ACC112 (cell line): ENCODE measurements around the gene TMEM164.
A peak's percentile ranks its signal among the peaks of the same experiment; 100 is the strongest.

Experiments
- H2AFZ ChIP-seq: fragments of 200-600 bp; sonication (generic); one replicate; pipeline ENCODE4 v1.6.0; 2017; ENCODE audit warnings: antibody characterized with exemption, low read length; ENCODE audit not compliant: unreplicated experiment
- H3K27ac ChIP-seq: fragments of 200-600 bp; sonication (generic); 2 replicates; pipeline ENCODE4 v1.5.1; 2014; ENCODE audit warnings: low read depth, mild to moderate bottlenecking, antibody characterized with exemption, low read length, moderate library complexity
- H3K27me3 ChIP-seq: fragments of 200-600 bp; sonication (generic); 2 replicates; pipeline ENCODE4 v1.6.1; 2014; ENCODE audit warnings: mild to moderate bottlenecking, antibody characterized with exemption, low read length, moderate library complexity, mixed read lengths; ENCODE audit not compliant: insufficient read depth
- H3K36me3 ChIP-seq: fragments of 200-600 bp; sonication (generic); 2 replicates; pipeline ENCODE4 v1.6.1; 2016; ENCODE audit warnings: mild to moderate bottlenecking, antibody characterized with exemption, low read length, moderate library complexity, mixed read lengths; ENCODE audit not compliant: insufficient read depth
- H3K4me1 ChIP-seq: fragments of 200-600 bp; sonication (generic); one replicate; pipeline ENCODE4 v1.6.1; 2016; ENCODE audit warnings: low read length, mixed read lengths; ENCODE audit not compliant: insufficient read depth, unreplicated experiment, control insufficient read depth
- H3K4me3 ChIP-seq: fragments of 200-600 bp; sonication (generic); 2 replicates; pipeline ENCODE4 v1.5.1; 2014; ENCODE audit warnings: mild to moderate bottlenecking, low read depth, low read length
- H3K79me2 ChIP-seq: fragments of 200-600 bp; sonication (generic); one replicate; pipeline ENCODE4 v1.6.0; 2016; ENCODE audit warnings: low read length; ENCODE audit not compliant: control insufficient read depth, unreplicated experiment, insufficient read depth

TMEM164 gene

DNA sequence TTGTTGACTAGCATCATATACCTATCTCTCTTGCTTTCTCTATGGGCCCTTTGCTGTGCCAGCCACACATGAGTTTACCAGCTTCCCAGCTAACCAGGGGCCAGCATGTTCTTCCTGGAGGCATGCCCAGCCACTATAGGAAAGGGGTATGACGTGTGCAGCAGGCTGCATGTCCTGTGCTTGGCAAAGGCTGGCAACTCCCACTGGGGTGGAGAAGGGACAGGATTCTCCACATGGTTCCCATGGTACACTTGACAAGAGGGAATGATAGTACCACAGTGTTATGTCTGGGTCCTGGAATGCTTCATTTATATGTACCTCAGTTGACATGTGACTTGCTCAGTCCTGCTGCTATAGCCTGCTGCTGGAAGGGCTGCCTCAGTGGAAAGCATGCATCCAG lies 78.8 kb downstream of the TMEM164 start:
- H3K79me2 ChIP-seq = peaks cover 12% of the 10 kb centered on the region
- peak overlapping the region; percentile 0; the same call in 1 of the 2 replicates for H3K4me3 ChIP-seq
- peak overlapping the region; percentile 98 for H3K27ac ChIP-seq
- H2AFZ ChIP-seq = no peak overlapping the region
- no peaks in the 10 kb centered on the region for H3K27me3 ChIP-seq
- H3K4me1 ChIP-seq = peaks cover 51% of the 10 kb centered on the region
- H3K36me3 ChIP-seq = 0 out of 2 replicates have a peak, but pooled peaks cover 2% of the 10 kb centered on the region

GRCh38 chrX:110082161-110082560 lies 79.2 kb downstream of the TMEM164 start:
- no peaks in the 10 kb centered on the region for H3K27me3 ChIP-seq
- H3K36me3 ChIP-seq = no peaks in the 10 kb centered on the region
- H3K79me2 ChIP-seq = peaks cover 12% of the 10 kb centered on the region
- peak overlapping the region; percentile 45; the same call in 1 of the 2 replicates for H3K4me3 ChIP-seq
- peak overlapping the region; percentile 98 for H3K27ac ChIP-seq
- peaks cover 52% of the 10 kb centered on the region for H3K4me1 ChIP-seq
- H2AFZ ChIP-seq = no peak overlapping the region

- H3K4me3 ChIP-seq = peak overlapping the region; percentile 39; the same call in 1 of the 2 replicates
- H3K36me3 ChIP-seq = no peaks in the 10 kb centered on the region
- no peaks in the 10 kb centered on the region for H3K27me3 ChIP-seq
- H3K27ac ChIP-seq = peak overlapping the region; percentile 100
- H2AFZ ChIP-seq = no peak overlapping the region
- H3K4me1 ChIP-seq = peaks cover 67% of the 10 kb centered on the region
- peaks cover 21% of the 10 kb centered on the region for H3K79me2 ChIP-seq
These were observed 83.4 kb downstream of the TMEM164 start for GRCh38 chrX:110086162-110086915.

DNA sequence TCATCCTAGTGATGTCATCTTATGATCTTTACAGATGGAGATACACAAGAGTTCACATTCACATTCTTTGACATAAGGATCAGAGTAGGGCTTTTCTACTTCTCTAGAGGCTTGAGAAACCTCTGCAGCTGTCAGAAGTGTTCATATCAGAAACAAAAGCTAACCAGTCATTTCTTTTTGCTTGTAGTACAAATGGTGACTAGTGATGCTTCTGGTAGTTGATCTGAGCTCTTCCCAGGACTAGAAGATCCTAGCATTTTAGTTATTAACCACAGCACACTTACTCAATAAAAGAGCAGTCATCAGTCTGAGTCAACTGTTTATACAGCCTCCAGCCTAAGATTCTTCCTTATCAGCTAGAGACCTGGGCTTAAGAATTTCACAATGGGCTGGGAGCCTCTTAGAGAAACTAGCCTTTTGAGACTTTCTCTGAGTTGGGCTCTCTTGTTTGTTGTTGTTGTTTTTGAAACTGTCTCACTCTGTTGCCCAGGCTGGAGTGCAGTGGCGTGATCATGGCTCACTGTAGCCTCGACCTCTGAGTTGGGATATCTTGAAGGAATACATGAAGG lies 84.1 kb downstream of the TMEM164 start:
- Histone ChIP-seq H2AFZ (no peak overlapping the region), H3K27ac (peak overlapping the region; percentile 100), H3K4me3 (peak overlapping the region; percentile 68)

DNA sequence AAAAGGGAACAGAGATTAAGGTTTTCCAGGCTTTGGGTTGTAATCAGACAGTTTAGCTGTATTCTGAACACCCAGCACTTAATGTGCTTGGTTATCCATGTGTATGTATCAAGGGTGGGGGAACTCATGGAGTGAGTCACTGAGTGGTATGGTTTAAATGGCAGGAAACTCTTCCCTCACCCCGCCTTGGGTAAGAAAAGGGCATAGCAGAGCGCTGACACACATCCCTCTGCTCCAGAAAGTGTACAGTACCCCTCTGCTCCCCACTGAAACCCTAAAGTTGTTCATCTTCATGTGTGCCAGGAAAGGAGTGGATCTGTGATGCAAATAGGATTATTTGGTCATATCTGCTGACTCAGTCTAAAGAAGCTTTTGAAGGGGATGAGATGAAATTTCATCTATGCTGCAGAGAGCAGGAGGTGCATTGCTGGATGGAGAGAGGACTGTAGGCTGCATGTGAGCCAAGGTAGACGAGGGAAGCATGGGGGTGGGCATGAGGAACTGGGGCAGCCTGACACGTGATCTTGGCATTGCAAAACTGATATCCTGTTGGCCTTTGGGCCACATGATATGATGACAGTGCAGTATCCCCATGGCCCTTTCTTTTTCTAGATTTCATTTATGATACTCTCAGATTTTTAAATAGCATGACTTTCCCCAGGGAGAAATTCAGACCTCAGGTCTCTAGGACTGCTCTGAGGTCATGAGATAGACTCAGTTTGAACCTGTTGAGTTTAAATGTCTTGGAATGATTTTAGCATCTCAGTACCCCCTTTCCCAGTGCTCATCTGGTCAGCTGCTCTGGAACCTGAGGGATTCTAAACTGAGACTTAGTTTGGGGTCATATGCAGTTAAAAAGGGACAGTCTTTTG lies 84.8 kb downstream of the TMEM164 start:
- peak overlapping the region; percentile 68 for H3K4me3 ChIP-seq
- no peaks in the 10 kb centered on the region for H3K27me3 ChIP-seq
- peaks cover 53% of the 10 kb centered on the region for H3K4me1 ChIP-seq
- peak overlapping the region; percentile 100 for H3K27ac ChIP-seq
- peaks cover 21% of the 10 kb centered on the region for H3K79me2 ChIP-seq
- no peaks in the 10 kb centered on the region for H3K36me3 ChIP-seq
- no peak overlapping the region for H2AFZ ChIP-seq

More for the DNA sequence above, 84.1 kb downstream of the TMEM164 start:
- Histone ChIP-seq H3K27me3 (no peaks in the 10 kb centered on the region), H3K79me2 (peaks cover 21% of the 10 kb centered on the region), H3K36me3 (no peaks in the 10 kb centered on the region), H3K4me1 (peaks cover 60% of the 10 kb centered on the region)

GRCh38 chrX:110089656-110090403 lies 86.9 kb downstream of the TMEM164 start:
- Histone ChIP-seq H3K27me3 (no peaks in the 10 kb centered on the region), H3K36me3 (no peaks in the 10 kb centered on the region), H3K4me3 (no peak overlapping the region), H3K79me2 (peaks cover 13% of the 10 kb centered on the region), H3K27ac (peak overlapping the region; percentile 100), H3K4me1 (peaks cover 38% of the 10 kb centered on the region), H2AFZ (no peak overlapping the region)

GRCh38 chrX:110097920-110098319 lies 95.0 kb downstream of the TMEM164 start:
- peaks cover 10% of the 10 kb centered on the region for H3K79me2 ChIP-seq
- H3K27ac ChIP-seq = no peak overlapping the region
- no peaks in the 10 kb centered on the region for H3K27me3 ChIP-seq
- no peaks in the 10 kb centered on the region for H3K36me3 ChIP-seq
- H3K4me3 ChIP-seq = no peak overlapping the region
- H3K4me1 ChIP-seq = peaks cover 3% of the 10 kb centered on the region
- H2AFZ ChIP-seq = no peak overlapping the region

DNA sequence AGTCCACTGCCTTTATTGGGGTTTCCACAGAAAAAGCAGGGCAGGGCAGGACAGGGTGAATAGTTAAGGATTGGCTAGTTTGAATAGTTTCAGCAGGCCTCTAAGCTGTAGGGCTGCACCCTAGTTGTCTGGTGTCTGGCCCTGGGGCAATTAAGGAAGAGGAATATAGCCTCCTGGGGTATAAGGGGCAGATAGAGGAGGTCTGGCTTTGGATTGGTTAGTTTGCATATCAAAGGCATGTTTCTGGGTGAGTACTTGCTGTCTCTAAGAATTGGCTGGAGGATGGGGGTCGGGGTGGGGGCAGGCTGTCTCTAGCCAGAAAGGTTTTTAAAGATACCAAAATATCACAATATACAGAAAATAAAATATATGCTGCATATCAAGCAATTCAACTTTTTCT lies 100.4 kb downstream of the TMEM164 start:
- H3K27me3 ChIP-seq = no peaks in the 10 kb centered on the region

DNA sequence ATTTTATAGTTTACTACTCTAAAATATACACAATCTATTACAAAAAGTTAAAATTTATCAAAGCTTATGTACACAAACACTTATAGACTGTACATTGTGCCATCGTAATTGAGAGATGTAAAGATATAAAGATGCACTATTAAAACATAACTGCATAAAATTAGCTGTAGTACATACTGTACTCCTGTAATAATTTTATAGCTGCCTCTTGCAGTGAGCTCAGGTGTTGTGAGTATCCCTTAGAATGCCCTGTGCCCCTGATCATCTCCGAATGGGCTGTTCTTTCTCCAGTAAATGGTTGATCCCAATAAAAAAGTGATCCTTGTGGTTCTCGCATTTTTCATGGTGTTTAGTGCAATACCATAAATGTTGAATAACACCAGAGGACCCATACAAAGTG lies 101.2 kb downstream of the TMEM164 start:
- peaks cover 9% of the 10 kb centered on the region for H3K79me2 ChIP-seq
- no peak overlapping the region for H3K4me3 ChIP-seq
- H3K36me3 ChIP-seq = no peaks in the 10 kb centered on the region
- H2AFZ ChIP-seq = no peak overlapping the region
- H3K27ac ChIP-seq = no peak overlapping the region
- H3K4me1 ChIP-seq = peaks cover 9% of the 10 kb centered on the region
- H3K27me3 ChIP-seq = no peaks in the 10 kb centered on the region

More for the DNA sequence above, 100.4 kb downstream of the TMEM164 start:
- Histone ChIP-seq H2AFZ (no peak overlapping the region), H3K36me3 (no peaks in the 10 kb centered on the region), H3K79me2 (peaks cover 9% of the 10 kb centered on the region), H3K4me1 (peaks cover 3% of the 10 kb centered on the region), H3K27ac (no peak overlapping the region), H3K4me3 (no peak overlapping the region)

GRCh38 chrX:110108381-110108821 lies 105.5 kb downstream of the TMEM164 start:
- H3K27ac ChIP-seq = peak overlapping the region; percentile 14; the same call in 1 of the 2 replicates
- no peak overlapping the region for H2AFZ ChIP-seq
- peaks cover 9% of the 10 kb centered on the region for H3K4me1 ChIP-seq
- no peaks in the 10 kb centered on the region for H3K36me3 ChIP-seq
- no peaks in the 10 kb centered on the region for H3K27me3 ChIP-seq
- H3K4me3 ChIP-seq = no peak overlapping the region
- H3K79me2 ChIP-seq = peaks cover 2% of the 10 kb centered on the region
